Measurements from ENCODE around the gene BLMH. TPM values are rescaled to one million over a fixed set of nuclear protein-coding genes. Genes with fewer than 3 reads are reported as not detected.

Gene BLMH
- total RNA-seq, 1 donor from 2014 or later: 54.8 TPM

DNA sequence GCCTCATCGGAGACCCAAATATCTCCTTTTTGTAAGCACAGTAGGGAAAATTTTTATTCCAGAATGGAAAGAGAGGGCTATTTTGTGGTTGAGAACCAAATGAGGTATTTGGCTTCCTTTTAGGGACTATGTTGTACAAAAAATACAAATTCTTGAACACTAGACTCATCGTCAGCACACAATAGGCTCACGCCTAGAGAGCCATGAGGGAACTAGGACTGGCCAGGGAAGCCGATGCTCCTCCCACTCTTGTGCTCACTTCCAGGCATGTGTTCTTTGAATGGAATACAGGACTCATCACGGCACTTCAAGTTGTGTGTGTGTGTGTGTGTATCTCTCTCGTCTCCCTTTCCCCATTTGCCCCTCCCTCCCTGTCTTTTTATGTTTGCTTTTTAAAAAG, 17.8 kb upstream of the BLMH start:
- intact Hi-C loops (cut with micrococcal nuclease): no loop called here

GRCh38 chr17:30308406-30308805, 16.7 kb upstream of the BLMH start:
- intact Hi-C loops (cut with micrococcal nuclease): no loop called here

DNA sequence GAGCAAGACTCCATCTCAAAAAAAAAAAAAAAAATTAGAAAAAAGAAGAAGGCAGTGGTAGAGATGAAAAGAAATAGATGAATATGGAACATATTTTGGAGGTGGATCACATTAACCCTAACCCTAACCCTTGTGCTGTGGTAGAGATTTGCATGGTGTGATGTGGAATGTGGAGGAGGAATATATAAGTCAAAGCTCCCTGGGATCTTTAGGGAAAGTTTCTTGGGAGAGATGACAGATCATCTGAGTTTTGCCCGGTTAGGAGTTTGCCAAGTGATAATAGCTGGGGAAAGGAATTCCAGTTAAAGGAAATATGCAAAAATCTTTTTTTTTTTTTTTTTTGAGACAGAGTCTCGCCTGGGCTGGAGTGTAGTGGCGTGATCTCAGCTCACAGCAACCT, 13.0 kb upstream of the BLMH start:
- intact Hi-C loops (cut with micrococcal nuclease): no loop called here

GRCh38 chr17:30302241-30302640, 10.5 kb upstream of the BLMH start:
- intact Hi-C loops (cut with micrococcal nuclease): no loop called here

DNA sequence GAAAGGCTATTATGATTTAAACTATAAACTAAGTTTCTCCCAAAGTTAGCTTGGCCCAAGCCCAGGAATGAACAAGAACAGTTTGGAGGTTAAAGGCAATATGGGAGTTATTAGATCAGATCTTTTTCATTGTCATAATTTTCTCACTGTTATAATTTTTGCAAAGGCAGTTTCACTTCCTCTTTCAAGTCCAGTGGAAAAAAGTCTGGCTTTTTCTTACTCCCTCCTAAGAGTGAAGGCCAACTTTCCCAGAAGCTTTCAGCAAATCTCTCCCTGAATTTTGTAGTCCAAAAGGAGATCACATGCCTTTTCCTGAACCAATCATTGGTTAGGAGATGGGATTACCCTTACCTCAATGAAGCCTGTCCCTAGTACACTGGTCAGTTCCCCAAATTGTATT, 9.1 kb upstream of the BLMH start:
- intact Hi-C loops (cut with micrococcal nuclease): no loop called here

DNA sequence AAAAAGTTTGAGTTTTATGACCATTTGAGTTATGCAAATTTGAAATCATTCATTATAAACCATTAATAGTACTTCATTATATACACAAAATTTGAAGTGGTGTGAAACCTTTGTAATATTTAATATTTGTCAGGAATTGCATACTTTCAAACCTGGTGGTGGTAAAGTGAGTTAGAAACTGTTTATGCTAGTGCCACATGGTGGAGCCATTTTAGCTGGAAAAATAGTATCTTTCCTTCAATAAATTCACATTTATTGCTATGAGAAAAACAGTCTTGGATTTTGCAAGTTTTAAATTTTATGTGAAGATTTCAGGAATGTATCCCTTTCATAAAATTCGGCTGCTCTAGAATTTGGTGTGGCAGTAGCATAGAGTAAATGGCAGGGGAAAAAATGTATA, 7.3 kb upstream of the BLMH start:
- intact Hi-C loops (cut with micrococcal nuclease): no loop called here

- intact Hi-C loops (cut with micrococcal nuclease): no loop called here
Observed at GRCh38 chr17:30297715-30298114, 6.0 kb upstream of the BLMH start.

DNA sequence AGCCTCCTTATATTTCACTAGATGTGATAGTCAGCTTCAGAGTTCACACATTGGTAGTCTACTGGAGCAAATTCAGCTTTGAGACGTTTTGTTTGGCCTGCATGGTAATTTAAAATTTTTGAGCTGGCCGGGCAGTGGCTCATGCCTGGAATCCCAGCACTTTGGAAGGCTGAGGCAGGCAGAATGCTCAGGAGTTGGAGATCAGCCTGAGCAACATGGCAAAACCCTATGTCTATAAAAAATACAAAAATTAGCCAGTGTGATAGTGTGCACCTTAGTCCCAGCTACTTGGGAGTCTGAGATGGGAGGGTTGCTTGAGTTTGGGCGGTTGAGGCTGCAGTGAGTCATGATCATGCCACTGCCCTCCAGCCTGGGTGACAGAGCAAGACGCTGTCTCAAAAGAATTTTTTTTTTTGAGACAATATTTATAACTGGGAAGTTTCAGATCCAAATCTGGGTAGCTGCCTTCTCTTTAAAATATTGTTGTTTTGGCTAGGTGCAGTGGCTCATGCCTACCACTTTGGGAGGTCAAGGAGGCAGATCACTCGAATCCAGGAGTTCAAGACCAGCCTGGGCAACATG, 4.8 kb upstream of the BLMH start:
- intact Hi-C loops (cut with micrococcal nuclease): no loop called here

DNA sequence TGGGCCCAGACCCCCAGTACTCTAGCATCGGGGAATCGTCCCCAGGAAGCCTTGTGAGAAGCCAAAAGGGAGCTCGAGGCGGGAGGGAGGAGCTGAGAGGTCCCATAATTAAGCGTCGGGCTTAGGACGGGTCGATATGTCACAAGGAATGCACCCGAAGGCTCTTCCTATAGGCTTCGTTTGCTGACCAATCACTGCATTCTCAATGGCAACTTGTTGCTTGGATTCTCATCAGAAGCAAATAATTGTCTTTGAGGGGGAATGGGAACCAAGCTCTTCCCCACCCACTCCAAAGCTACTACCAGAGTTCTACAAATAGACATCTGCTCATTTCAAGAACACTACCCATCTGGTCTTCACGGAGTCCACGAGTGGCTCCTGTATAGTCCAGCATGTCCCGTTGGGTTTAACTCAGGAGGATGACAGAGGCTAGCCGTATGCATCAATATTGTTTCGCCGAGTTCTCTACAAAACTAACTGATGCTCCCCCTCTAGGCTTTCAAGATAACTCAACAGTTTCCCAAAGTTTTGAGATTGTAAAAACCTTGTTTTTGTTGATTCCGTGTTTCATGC, 628 bp upstream of the BLMH start:
- intact Hi-C loops (cut with micrococcal nuclease): loop anchor here (5.0 kb wide), 2 partner anchors 90 to 175 kb away; partner anchors contain the start of gene NSRP1

DNA sequence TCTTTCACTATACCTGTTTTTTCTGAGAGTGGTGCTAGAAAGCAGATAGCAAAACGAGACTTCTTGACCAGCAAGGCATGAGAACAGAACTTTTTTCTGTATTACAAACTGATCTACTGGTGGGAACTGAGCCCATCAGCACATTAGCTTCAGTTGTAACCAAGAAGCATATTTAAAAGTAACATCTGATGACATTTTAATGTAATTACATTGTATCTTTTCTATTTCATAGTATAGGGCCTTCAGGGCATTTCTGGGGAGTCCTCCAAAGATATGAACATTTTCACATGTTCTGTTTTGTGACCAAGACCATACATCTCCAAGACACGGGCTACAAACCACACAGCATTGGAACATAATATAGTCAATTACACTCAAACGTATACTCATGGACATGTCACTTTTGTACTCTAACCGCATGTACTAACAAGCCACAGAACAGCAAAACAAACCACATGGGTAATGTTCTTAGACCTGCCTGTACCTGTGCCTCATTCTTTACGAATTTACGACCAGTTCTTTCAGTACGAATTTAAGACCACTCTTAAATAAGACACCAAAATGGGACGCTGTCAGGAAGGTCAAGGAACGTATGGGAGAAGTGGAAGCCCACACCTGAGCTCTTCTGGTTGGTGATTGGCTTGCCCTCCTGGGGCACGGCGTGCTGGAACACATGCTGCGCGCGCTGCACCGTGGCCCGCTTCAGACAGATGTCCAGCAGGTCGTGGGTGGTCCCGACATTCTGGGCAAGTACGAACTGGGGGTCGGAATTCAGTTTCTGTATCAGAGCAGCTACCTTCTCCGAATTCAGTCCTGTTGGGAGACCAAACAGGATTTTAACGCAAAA, 825 bp downstream of the BLMH start:
- intact Hi-C loops (cut with micrococcal nuclease): loop anchor here (2.0 to 5.0 kb wide), 3 partner anchors 46 to 174 kb away; partner anchors contain the start of gene NSRP1

DNA sequence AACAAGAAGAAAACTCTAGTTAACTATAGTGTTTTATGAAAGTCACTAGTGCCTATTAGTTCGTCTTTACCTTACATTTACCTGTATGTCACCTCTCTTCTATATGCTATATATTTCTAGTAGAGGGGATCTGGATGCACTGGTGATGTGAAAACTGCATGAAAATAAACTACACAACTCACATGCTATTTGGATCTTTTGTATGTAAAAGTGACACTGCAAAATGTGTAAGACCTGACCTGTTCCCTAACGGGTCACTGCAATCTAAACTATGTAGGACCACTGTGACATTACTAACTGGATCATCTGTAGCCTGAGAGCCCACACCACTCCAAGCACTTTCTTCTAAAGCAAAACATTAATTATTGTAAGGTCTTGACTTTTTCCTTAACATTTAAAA, 1.7 kb downstream of the BLMH start:
- intact Hi-C loops (cut with micrococcal nuclease): loop anchor here (2.0 to 5.0 kb wide), 3 partner anchors 47 to 173 kb away; partner anchors contain the start of gene NSRP1

DNA sequence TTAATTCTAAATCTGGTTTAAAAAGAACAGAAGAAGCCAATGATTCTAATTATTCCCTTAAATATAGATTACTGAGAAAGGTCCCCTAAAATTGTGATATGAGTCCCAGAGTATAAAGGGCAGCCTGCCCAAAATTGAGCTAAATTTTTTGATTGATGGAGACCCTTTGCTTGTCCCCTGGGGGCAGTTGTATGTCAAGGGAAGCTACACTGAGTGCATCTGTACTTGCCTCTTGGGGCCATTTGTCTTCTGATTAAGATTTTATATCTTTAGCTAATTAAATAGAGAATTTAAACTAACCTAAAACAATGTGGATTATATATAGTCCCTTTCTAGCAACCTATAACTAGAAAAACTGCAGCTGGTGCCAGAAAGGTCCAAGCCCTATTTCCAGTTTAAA, 12.6 kb downstream of the BLMH start:
- intact Hi-C loops (cut with micrococcal nuclease): no loop called here

GRCh38 chr17:30278032-30278431, 13.7 kb downstream of the BLMH start:
- intact Hi-C loops (cut with micrococcal nuclease): no loop called here

DNA sequence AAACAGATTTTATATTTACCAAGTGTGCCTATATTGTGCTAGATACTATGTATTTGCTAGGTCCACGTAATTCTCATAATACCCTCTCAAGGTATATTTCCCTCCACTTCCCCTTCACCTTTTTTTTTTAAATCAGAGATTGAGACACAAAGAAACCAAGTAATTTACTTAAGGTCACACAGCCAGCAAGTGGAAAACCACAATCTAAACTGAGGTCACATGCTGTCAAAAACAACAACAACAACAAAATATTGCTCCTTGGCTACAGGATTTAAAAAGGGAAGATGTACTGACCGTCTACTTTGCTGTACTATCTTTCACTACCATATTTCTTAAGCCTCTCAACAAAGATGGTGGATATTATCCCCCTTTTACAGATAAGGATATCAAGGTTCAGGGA, 15.8 kb downstream of the BLMH start:
- intact Hi-C loops (cut with micrococcal nuclease): no loop called here

DNA sequence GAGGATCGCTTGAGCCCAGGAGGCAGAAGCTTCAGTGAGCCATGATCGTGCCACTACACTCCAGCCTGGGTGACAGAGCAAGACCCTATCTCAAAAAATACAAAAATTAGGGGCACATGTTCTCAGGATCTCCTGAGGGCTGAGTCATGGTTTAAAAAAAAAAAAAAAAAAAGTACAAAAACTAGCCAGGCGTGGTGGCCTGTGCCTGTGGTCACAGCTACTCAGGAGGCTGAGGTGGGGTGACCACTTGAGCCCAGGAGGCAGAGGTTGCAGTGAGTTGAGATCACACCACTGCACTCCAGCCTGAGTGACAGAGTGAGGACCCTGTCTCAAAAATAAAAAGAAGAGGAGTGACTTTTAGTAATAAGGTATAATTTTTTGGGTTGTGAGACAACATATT, 16.9 kb downstream of the BLMH start:
- intact Hi-C loops (cut with micrococcal nuclease): no loop called here

GRCh38 chr17:30273373-30273772, 18.4 kb downstream of the BLMH start:
- intact Hi-C loops (cut with micrococcal nuclease): no loop called here

DNA sequence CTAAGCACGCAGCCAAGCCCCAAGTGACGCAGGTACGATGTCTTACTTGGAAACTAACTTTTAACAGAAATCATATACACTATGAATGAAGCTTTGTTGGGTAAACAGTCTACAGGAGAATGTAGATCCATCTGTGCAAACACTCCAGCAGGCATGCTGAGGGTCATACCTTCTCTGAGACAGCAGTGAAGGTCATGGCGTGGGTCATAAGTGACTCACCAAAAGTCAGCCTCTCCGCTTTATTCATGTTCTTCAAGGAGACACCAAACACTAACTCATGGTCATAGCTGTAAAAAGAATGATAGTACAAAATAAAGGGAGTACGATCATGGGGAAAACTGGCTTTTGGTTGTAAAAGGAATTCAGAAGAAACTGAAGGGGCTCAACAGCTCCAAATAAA, 20.6 kb downstream of the BLMH start:
- intact Hi-C loops (cut with micrococcal nuclease): no loop called here

GRCh38 chr17:30267625-30268024, 24.1 kb downstream of the BLMH start:
- intact Hi-C loops (cut with micrococcal nuclease): no loop called here

DNA sequence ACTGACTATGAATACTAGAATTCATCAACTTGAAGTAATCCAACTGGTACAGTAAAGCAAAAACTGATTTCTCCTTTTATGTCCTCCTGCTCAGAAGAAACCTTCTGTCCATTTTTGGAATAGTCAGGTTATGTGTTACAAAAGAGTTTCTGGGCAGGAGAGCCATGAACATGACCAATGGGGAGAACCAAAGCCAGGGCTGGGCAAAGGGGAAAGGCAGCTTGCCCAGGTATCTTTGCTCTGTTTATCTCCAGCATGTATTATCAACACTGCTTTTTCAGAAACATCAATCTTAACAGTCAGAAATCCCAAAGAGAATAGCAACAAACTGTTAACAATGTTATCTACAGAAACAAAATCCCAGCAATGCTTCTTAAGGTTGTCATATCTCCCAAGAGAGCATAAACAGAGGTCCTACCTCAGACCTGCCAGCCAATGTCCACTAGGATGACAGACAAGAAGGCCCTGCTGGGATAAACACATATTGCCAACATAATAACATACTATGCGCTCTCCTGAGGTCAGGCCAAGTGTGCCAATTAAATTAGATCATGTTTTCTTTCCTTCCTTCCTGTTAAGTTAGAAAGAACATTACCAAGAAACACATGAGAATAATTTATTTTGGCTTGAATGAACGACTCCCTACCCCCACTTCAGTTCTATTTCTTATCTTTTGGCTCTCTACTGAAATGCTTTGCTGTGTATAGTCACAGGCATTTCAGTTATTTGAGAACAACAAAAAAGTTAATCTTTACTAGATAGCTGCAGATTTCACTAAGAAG, 28.0 kb downstream of the BLMH start:
- intact Hi-C loops (cut with micrococcal nuclease): no loop called here

GRCh38 chr17:30256756-30257506, 34.8 kb downstream of the BLMH start:
- intact Hi-C loops (cut with micrococcal nuclease): no loop called here

- intact Hi-C loops (cut with micrococcal nuclease): no loop called here
Observed at GRCh38 chr17:30254150-30254549, 37.6 kb downstream of the BLMH start.
